IMR-90 (cell line): ENCODE results near the gene C1QTNF7. TPM values are rescaled to one million over a fixed set of nuclear protein-coding genes. Genes with fewer than 3 reads are reported as not detected.
A peak's percentile ranks its signal among the peaks of the same experiment; 100 is the strongest.

Source experiments
- ATAC-seq: fragments of 200-7000 bp; cut with Tn5 transposase; 2 replicates; pipeline ENCODE4 v1.9.1; 2020; ENCODE audit warnings: low read depth, mild to moderate bottlenecking, moderate library complexity
- Bru-seq: library from RNA; stranded (reverse); fragments of 400-500 nt; gene quantifications from one replicate; lab custom pipeline; 2021; lab: Mats Ljungman, UMichigan
- BruChase-seq, 2 experiments: library from RNA; stranded (reverse); fragments of 400-500 nt; gene quantifications; one replicate each; lab custom pipeline; 2021; lab: Mats Ljungman, UMichigan
- BruUV-seq: library from RNA; stranded (reverse); fragments of 400-500 nt; replicated peaks from 2 replicates; lab custom pipeline; 2021; lab: Mats Ljungman, UMichigan
- CTCF ChIA-PET: fragments of 300-600 bp; formaldehyde crosslinking; extraction: SDS; loops from one replicate; lab custom pipeline; 2021; ENCODE audit warnings: antibody characterized with exemption; lab: Yijun Ruan, JAX
- POLR2A ChIA-PET: fragments of 300-600 bp; sonication (Branson Sonifier 250); formaldehyde crosslinking; loops from one replicate; lab custom pipeline; 2022; ENCODE audit warnings: antibody characterized with exemption; ENCODE audit not compliant: unreplicated experiment; lab: Charles Lee
- DNase-seq: peaks from one replicate; pipeline ENCODE4 v3.0.0; 2013
- H2AFZ ChIP-seq: replicated peaks from 2 replicates; pipeline ENCODE3; 2013; ENCODE audit warnings: low read length, mild to moderate bottlenecking; ENCODE audit not compliant: poor library complexity
- H2AK5ac ChIP-seq: 2 replicates; pipeline ENCODE4 v1.6.1; 2013; ENCODE audit warnings: low read depth, low read length, inconsistent platforms
- H2AK9ac ChIP-seq: replicated peaks from 2 replicates; pipeline ENCODE3; 2013; ENCODE audit warnings: mild to moderate bottlenecking, low read depth, low read length, moderate library complexity; ENCODE audit not compliant: poor library complexity
- H2BK120ac ChIP-seq: 2 replicates; pipeline ENCODE4 v1.6.1; 2013; ENCODE audit warnings: low read depth, low read length, inconsistent platforms
- H2BK15ac ChIP-seq: 3 replicates; pipeline ENCODE4 v1.6.1; 2013; ENCODE audit warnings: low read depth, low read length, inconsistent platforms
- H2BK20ac ChIP-seq: 2 replicates; pipeline ENCODE4 v1.6.1; 2013; ENCODE audit warnings: low read depth, mild to moderate bottlenecking, inconsistent platforms, low read length, moderate library complexity
- H2BK5ac ChIP-seq: 2 replicates; pipeline ENCODE4 v1.6.1; 2013; ENCODE audit warnings: mild to moderate bottlenecking, low read depth, low read length, inconsistent platforms; ENCODE audit not compliant: poor library complexity, severe bottlenecking
- H3K14ac ChIP-seq: replicated peaks from 2 replicates; pipeline ENCODE4 v1.6.1; 2013; ENCODE audit warnings: low read depth, low read length, inconsistent platforms
- H3K18ac ChIP-seq: 2 replicates; pipeline ENCODE4 v1.6.1; 2013; ENCODE audit warnings: low read depth, low read length, control low read depth
- H3K23ac ChIP-seq: 2 replicates; pipeline ENCODE4 v1.6.1; 2013; ENCODE audit warnings: low read depth, low read length, inconsistent platforms
- H3K27ac ChIP-seq: 2 replicates; pipeline ENCODE4 v1.5.1; 2013; ENCODE audit warnings: mild to moderate bottlenecking, control low read depth, low read length; ENCODE audit not compliant: insufficient read depth
- H3K27me3 ChIP-seq: 2 replicates; pipeline ENCODE4 v1.6.1; 2013; ENCODE audit warnings: low read length; ENCODE audit not compliant: control insufficient read depth, insufficient read depth
- H3K36me3 ChIP-seq: 2 replicates; pipeline ENCODE4 v1.6.1; 2013; ENCODE audit warnings: low read length, mixed read lengths; ENCODE audit not compliant: control insufficient read depth, insufficient read depth
- H3K4ac ChIP-seq: 2 replicates; pipeline ENCODE4 v1.6.1; 2013; ENCODE audit warnings: low read depth, low read length, inconsistent platforms
- H3K4me1 ChIP-seq: 2 replicates; pipeline ENCODE4 v1.6.1; 2013; ENCODE audit warnings: low read length, mixed read lengths; ENCODE audit not compliant: control insufficient read depth, insufficient read depth
- H3K4me2 ChIP-seq: 2 replicates; pipeline ENCODE4 v1.6.1; 2013; ENCODE audit warnings: low read depth, mild to moderate bottlenecking, control low read depth, low read length, moderate library complexity
- H3K4me3 ChIP-seq: 2 replicates; pipeline ENCODE4 v1.5.1; 2013; ENCODE audit warnings: low read depth, mild to moderate bottlenecking, control low read depth, low read length, moderate library complexity; ENCODE audit not compliant: insufficient read depth
- H3K56ac ChIP-seq: 2 replicates; pipeline ENCODE4 v1.6.1; 2013; ENCODE audit warnings: low read length, inconsistent platforms; ENCODE audit not compliant: insufficient read depth; ENCODE audit errors: extremely low read depth
- H3K79me1 ChIP-seq, 2 experiments: 2 replicates each; pipeline ENCODE4 v1.6.1; 2013; ENCODE audit warnings: low read length in 2 of 2, inconsistent platforms in 1 of 2, low read depth in 1 of 2
- H3K9ac ChIP-seq: 2 replicates; pipeline ENCODE4 v1.6.1; 2013; ENCODE audit warnings: low read depth, low read length, control low read depth
- H3K9me1 ChIP-seq: 2 replicates; pipeline ENCODE4 v1.6.1; 2013; ENCODE audit warnings: low read length, inconsistent platforms; ENCODE audit not compliant: insufficient read depth
- H3K9me3 ChIP-seq: 2 replicates; pipeline ENCODE4 v1.6.1; 2013; ENCODE audit warnings: low read length; ENCODE audit not compliant: control insufficient read depth, insufficient read depth
- H4K20me1 ChIP-seq: 2 replicates; pipeline ENCODE4 v1.6.1; 2013; ENCODE audit warnings: low read length, inconsistent platforms; ENCODE audit not compliant: insufficient read depth
- H4K5ac ChIP-seq: 2 replicates; pipeline ENCODE4 v1.6.1; 2013; ENCODE audit warnings: mild to moderate bottlenecking, low read depth, low read length, control low read depth
- H4K8ac ChIP-seq, 2 experiments: 2 replicates each; pipeline ENCODE4 v1.6.1; 2013; ENCODE audit warnings: low read depth in 2 of 2, low read length in 2 of 2, control low read depth in 1 of 2, inconsistent platforms in 1 of 2
- H4K91ac ChIP-seq: 2 replicates; pipeline ENCODE4 v1.6.1; 2013; ENCODE audit warnings: low read depth, low read length, inconsistent platforms; ENCODE audit not compliant: insufficient read depth
- BHLHE40 ChIP-seq: fragments of 150-350 bp; IDR thresholded peaks from 2 replicates; pipeline ENCODE4 v1.6.1; 2016; ENCODE audit warnings: mild to moderate bottlenecking, low read depth, low read length
- CEBPB ChIP-seq: IDR thresholded peaks from 2 replicates; pipeline ENCODE4 v1.6.1; 2012; ENCODE audit warnings: low read depth, low read length, improper control_type of control experiment
- CHD1 ChIP-seq: IDR thresholded peaks from 2 replicates; pipeline ENCODE4 v1.6.1; 2012; ENCODE audit warnings: low read depth, low read length, improper control_type of control experiment
- MAFK ChIP-seq: IDR thresholded peaks from 2 replicates; pipeline ENCODE4 v1.6.1; 2012; ENCODE audit warnings: low read depth, low read length, improper control_type of control experiment
- MAZ ChIP-seq: IDR thresholded peaks from 2 replicates; pipeline ENCODE4 v1.6.1; 2012; ENCODE audit warnings: low read depth, mild to moderate bottlenecking, low read length, improper control_type of control experiment, moderate library complexity, borderline replicate concordance
- MXI1 ChIP-seq: IDR thresholded peaks from 2 replicates; pipeline ENCODE4 v1.6.1; 2012; ENCODE audit warnings: low read depth, mild to moderate bottlenecking, low read length, moderate library complexity, borderline replicate concordance
- NFE2L2 ChIP-seq: fragments of 150-350 bp; IDR thresholded peaks from 2 replicates; pipeline ENCODE4 v1.6.1; 2016; ENCODE audit warnings: low read depth, mild to moderate bottlenecking, low read length
- POLR2A ChIP-seq: IDR thresholded peaks from 2 replicates; pipeline ENCODE4 v1.6.1; 2012; ENCODE audit warnings: mild to moderate bottlenecking, low read depth, low read length
- RAD21 ChIP-seq: IDR thresholded peaks from 2 replicates; pipeline ENCODE4 v1.6.1; 2012; ENCODE audit warnings: low read length, improper control_type of control experiment
- RCOR1 ChIP-seq: IDR thresholded peaks from 2 replicates; pipeline ENCODE4 v1.6.1; 2012; ENCODE audit warnings: mild to moderate bottlenecking, low read length, improper control_type of control experiment; ENCODE audit not compliant: insufficient replicate concordance
- SMC3 ChIP-seq: fragments of 150-350 bp; IDR thresholded peaks from 2 replicates; pipeline ENCODE4 v1.6.1; 2016; ENCODE audit warnings: low read depth, mild to moderate bottlenecking, antibody characterized with exemption, low read length, moderate library complexity
- USF2 ChIP-seq: fragments of 150-350 bp; IDR thresholded peaks from 2 replicates; pipeline ENCODE4 v1.6.1; 2017; ENCODE audit warnings: mild to moderate bottlenecking, antibody characterized with exemption, low read length, low read depth
- WGBS, 2 experiments: methylation state at CpG; one replicate each; pipeline versions ENCODE4 v1.1.5 to v1.1.7; 2013; ENCODE audit warnings: missing lambda C conversion rate in 2 of 2; ENCODE audit not compliant: insufficient read length in 1 of 2; ENCODE audit errors: extremely low coverage in 2 of 2; 5-methylcytosine and 5-hydroxymethylcytosine counted together
- dilution Hi-C: fragments of 300-500 bp; cut with HindIII; formaldehyde crosslinking; loops from one replicate; pipeline ENCODE4 v1.14.3; 2018; ENCODE audit warnings: low sequenced_read_pairs; ENCODE audit not compliant: unreplicated experiment
- in situ Hi-C: fragments of 300-500 bp; cut with MboI; formaldehyde crosslinking; loops from 3 replicates; pipeline ENCODE4 v1.14.3; 2019; ENCODE audit warnings: low sequenced_read_pairs, inconsistent platforms, mixed read lengths
- intact Hi-C: fragments of 100-400 bp; cut with micrococcal nuclease; formaldehyde crosslinking; loops from 2 replicates; pipeline ENCODE4 v1.10.0; 2022
- long read RNA-seq: library from polyadenylated mRNA; unstranded; transcript quantifications from one replicate; pipeline ENCODE4 v2.0.0, GENCODE V29; 2021; ENCODE audit not compliant: unreplicated experiment
- polyA plus RNA-seq, 3 experiments: library from polyadenylated mRNA; depleted of rRNA; stranded (reverse); fragments of >200 nt; gene quantifications; 2 replicates each; pipeline ENCODE4 v1.2.3, GENCODE V29; 2012; ENCODE audit warnings: low replicate concordance in 1 of 3
- total RNA-seq: library from RNA; depleted of rRNA; stranded (reverse); fragments of >200 nt; gene quantifications from 2 replicates; pipeline ENCODE4 v1.2.3, GENCODE V29; 2012; rRNA removed
- TF ChIP-seq, protein P1 (sequence below): fragments of 150-350 bp; IDR thresholded peaks from 2 replicates; pipeline ENCODE4 v1.6.1; 2016; ENCODE audit warnings: low read depth, mild to moderate bottlenecking, low read length, moderate library complexity, borderline replicate concordance
- TF ChIP-seq, protein P2 (sequence below): conservative IDR thresholded peaks from 2 replicates; pipeline ENCODE4 v1.5.1; 2012; ENCODE audit warnings: mild to moderate bottlenecking, low read depth, low read length, improper control_type of control experiment

C1QTNF7 gene
- 0.18 and 0.28 TPM in 2 replicates for total RNA-seq
- polyA plus RNA-seq (2012; rRNA removed), result 0.12 and 0.23 TPM in 2 replicates
- polyA plus RNA-seq (2012; cell fraction: cytosol; rRNA removed), result 0.01 and 0.10 TPM in 2 replicates
- polyA plus RNA-seq (2012; cell fraction: nucleus; rRNA removed; ENCODE audit: low replicate concordance), result 0.10 TPM in 1 of 2 replicates, not detected in the other
- percentile 36 among the genes with signal in this experiment for Bru-seq, nascent RNA
- BruChase-seq, experiment 1, labeled RNA remaining after a 6-hour chase, result percentile 37 among the genes with signal in this experiment
- BruChase-seq, experiment 2, labeled RNA remaining after a 2-hour chase, result percentile 37 among the genes with signal in this experiment
- long read RNA-seq, full-length matches to known transcripts, result 2 of 2 reads
- long read RNA-seq, partial matches to known transcripts, result 0 of 2 reads
- long read RNA-seq, other reads (novel, unspliced or antisense), result 0 of 2 reads

GRCh38 chr4:15427701-15428100 is at the start of gene C1QTNF7:
C1QTNF7 (plus strand) TSS chr4:15428033; CDS start chr4:15435744, 7,711 bp downstream.
- dilution Hi-C loops, result no loop called here
- ChIA-PET CTCF (interaction anchor here (0.7 to 1.2 kb wide), 2 partner anchors 9 to 836 kb away, joined by 3 to 4 read pairs; no protein-coding TSS in a partner anchor), POLR2A (no interaction called here)
- Histone ChIP-seq H4K20me1 (no peaks in the 10 kb centered on the region), H3K4me1 (peaks cover 3% of the 10 kb centered on the region; the same call in 1 of the 2 replicates), H3K4me3 (no peak within 1 kb of the TSS), H2BK15ac (no peak within 1 kb of the TSS), H3K4me2 (no peak within 1 kb of the TSS; the same call in none of the 2 replicates), H2AK9ac (no peak within 1 kb of the TSS), H2AK5ac (no peak within 1 kb of the TSS), H3K14ac (no peak within 1 kb of the TSS), H3K23ac (no peak within 1 kb of the TSS), H3K18ac (peak within 1 kb of the TSS; percentile 47), H3K36me3 (no peaks in the 10 kb centered on the region), H4K91ac (no peak within 1 kb of the TSS), H2BK20ac (no peak within 1 kb of the TSS), H3K9me3 (no peaks in the 10 kb centered on the region), H2BK5ac (no peak within 1 kb of the TSS), H3K79me1 (no peaks in the 10 kb centered on the region), H3K27ac (no peak within 1 kb of the TSS), H3K9me1 (no peaks in the 10 kb centered on the region), H4K5ac (peak within 1 kb of the TSS; percentile 35; the same call in 1 of the 2 replicates), H3K4ac (no peak within 1 kb of the TSS), H3K56ac (no peak within 1 kb of the TSS), H3K9ac (no peak within 1 kb of the TSS), H2BK120ac (no peak within 1 kb of the TSS), H4K8ac (no peak within 1 kb of the TSS), H2AFZ (no peak within 1 kb of the TSS), H3K27me3 (no peaks in the 10 kb centered on the region)
- intact Hi-C loops, result no loop called here
- no CpG with 5 or more reads among the region's 3 CpGs for WGBS, 2 experiments
- no TSS peak for BruUV-seq
- in situ Hi-C loops, result no loop called here
- ATAC-seq, result peak; percentile 40
- no peak for DNase-seq
- TF ChIP-seq MAZ (no peak), MAFK (no peak), USF2 (no peak), MXI1 (no peak), CEBPB (no peak), BHLHE40 (no peak), SMC3 (no peak), POLR2A (no peak), CHD1 (no peak), RCOR1 (no peak), RAD21 (no peak), NFE2L2 (no peak)
- TF ChIP-seq, protein P1, sequence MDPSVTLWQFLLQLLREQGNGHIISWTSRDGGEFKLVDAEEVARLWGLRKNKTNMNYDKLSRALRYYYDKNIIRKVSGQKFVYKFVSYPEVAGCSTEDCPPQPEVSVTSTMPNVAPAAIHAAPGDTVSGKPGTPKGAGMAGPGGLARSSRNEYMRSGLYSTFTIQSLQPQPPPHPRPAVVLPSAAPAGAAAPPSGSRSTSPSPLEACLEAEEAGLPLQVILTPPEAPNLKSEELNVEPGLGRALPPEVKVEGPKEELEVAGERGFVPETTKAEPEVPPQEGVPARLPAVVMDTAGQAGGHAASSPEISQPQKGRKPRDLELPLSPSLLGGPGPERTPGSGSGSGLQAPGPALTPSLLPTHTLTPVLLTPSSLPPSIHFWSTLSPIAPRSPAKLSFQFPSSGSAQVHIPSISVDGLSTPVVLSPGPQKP, result no peak
- TF ChIP-seq, protein P2, sequence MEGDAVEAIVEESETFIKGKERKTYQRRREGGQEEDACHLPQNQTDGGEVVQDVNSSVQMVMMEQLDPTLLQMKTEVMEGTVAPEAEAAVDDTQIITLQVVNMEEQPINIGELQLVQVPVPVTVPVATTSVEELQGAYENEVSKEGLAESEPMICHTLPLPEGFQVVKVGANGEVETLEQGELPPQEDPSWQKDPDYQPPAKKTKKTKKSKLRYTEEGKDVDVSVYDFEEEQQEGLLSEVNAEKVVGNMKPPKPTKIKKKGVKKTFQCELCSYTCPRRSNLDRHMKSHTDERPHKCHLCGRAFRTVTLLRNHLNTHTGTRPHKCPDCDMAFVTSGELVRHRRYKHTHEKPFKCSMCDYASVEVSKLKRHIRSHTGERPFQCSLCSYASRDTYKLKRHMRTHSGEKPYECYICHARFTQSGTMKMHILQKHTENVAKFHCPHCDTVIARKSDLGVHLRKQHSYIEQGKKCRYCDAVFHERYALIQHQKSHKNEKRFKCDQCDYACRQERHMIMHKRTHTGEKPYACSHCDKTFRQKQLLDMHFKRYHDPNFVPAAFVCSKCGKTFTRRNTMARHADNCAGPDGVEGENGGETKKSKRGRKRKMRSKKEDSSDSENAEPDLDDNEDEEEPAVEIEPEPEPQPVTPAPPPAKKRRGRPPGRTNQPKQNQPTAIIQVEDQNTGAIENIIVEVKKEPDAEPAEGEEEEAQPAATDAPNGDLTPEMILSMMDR, result no peak
